GM12875 (cell line): ENCODE measurements around the gene FCRLA.
"Not testable (repeated sequence)": the region's sequence is repeated elsewhere in the genome, so short reads cannot be mapped to it uniquely, and the experiment has no call there.

ENCODE experiments used
- H3K4me3 ChIP-seq: one replicate; pipeline ENCODE4 v1.5.1; 2011; ENCODE audit warnings: low read depth, low read length, control low read depth
- TF ChIP-seq, protein P1 (sequence below): IDR thresholded peaks from 2 replicates; pipeline ENCODE4 v1.5.1; 2011; ENCODE audit warnings: low read depth, mild to moderate bottlenecking, control low read depth, inconsistent platforms, low read length, moderate library complexity, borderline replicate concordance; ENCODE audit not compliant: insufficient read depth

The FCRLA gene

DNA sequence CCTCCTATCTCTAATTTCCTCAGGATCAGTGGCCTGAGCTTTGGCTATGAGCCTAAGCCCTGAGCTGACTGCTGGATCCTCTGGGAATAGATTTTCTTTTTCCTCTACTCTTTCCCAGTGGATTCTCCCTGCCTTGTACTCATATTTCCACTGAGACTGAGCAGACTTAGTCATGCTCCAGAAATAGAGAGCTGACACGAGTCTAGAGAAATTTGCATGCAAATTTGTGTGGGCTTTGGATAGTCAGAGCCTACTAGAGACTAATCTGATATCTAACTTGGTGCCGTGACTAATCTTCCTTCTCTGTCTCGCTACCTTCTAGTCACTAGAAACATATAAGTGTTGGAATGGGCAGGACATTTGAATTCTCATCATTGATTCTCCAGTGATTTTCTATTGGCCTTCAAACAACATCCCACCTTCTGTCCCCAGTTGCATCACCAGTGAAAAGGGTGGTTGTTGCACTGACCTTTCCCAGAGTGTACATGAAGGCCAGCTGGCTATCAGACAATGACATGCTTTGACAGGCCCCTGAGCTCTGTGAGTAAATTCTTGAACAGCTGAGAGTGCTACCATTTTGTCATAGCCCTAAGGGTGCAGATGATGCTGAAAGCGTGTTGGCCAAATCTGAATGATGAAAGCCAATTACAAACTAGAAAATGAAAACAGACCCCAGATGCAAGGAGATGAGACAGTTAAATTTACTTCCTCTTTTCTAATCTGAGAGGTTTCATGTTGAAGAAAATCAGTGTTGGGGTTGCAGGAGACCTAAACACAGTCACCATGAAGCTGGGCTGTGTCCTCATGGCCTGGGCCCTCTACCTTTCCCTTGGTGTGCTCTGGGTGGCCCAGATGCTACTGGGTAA, at the start of gene FCRLA:
Gene FCRLA, plus strand, starts transcription at position 748 of the 866 bp plus-strand sequence. Its CDS starts 36 bp downstream, at position 784.
- TF ChIP-seq, protein P1, sequence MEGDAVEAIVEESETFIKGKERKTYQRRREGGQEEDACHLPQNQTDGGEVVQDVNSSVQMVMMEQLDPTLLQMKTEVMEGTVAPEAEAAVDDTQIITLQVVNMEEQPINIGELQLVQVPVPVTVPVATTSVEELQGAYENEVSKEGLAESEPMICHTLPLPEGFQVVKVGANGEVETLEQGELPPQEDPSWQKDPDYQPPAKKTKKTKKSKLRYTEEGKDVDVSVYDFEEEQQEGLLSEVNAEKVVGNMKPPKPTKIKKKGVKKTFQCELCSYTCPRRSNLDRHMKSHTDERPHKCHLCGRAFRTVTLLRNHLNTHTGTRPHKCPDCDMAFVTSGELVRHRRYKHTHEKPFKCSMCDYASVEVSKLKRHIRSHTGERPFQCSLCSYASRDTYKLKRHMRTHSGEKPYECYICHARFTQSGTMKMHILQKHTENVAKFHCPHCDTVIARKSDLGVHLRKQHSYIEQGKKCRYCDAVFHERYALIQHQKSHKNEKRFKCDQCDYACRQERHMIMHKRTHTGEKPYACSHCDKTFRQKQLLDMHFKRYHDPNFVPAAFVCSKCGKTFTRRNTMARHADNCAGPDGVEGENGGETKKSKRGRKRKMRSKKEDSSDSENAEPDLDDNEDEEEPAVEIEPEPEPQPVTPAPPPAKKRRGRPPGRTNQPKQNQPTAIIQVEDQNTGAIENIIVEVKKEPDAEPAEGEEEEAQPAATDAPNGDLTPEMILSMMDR, result no peak
- peak within 1 kb of the TSS; percentile 69 for H3K4me3 ChIP-seq

- not testable (repeated sequence) for H3K4me3 ChIP-seq
Observed at GRCh38 chr1:161658524-161658923, 48.5 kb upstream of the FCRLA start.

- not testable (repeated sequence) for H3K4me3 ChIP-seq
Observed at GRCh38 chr1:161661660-161662311, 45.2 kb upstream of the FCRLA start.

GRCh38 chr1:161662684-161663339, 44.2 kb upstream of the FCRLA start, which contains the start of gene FCGR2B:
Gene FCGR2B, plus strand, starts transcription at chr1:161663143. Its CDS starts 99 bp downstream, at chr1:161663242.
- peak within 1 kb of the TSS; percentile 43 for H3K4me3 ChIP-seq

- H3K4me3 ChIP-seq, result peak overlapping the region; percentile 43
Observed at GRCh38 chr1:161663569-161663968, 43.5 kb upstream of the FCRLA start.

DNA sequence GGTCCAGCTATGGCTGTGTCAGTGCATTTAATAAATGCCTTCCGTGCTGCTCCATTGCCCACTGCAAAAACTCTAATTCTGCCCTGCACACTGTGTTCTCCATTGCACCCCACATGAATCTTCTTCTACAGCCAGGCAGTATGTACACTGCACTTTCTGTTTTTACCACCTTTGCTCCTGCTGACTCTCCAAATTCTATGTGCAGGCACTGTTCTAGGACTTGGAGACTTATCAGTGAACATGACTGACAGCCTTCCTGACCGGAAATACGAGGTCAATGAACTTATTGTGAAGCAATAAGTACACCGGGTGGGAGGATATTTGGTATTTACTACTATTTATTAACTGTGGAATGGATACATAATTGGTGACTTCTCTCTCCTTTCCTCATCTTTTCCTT, 42.3 kb upstream of the FCRLA start:
- H3K4me3 ChIP-seq, result not testable (repeated sequence)

DNA sequence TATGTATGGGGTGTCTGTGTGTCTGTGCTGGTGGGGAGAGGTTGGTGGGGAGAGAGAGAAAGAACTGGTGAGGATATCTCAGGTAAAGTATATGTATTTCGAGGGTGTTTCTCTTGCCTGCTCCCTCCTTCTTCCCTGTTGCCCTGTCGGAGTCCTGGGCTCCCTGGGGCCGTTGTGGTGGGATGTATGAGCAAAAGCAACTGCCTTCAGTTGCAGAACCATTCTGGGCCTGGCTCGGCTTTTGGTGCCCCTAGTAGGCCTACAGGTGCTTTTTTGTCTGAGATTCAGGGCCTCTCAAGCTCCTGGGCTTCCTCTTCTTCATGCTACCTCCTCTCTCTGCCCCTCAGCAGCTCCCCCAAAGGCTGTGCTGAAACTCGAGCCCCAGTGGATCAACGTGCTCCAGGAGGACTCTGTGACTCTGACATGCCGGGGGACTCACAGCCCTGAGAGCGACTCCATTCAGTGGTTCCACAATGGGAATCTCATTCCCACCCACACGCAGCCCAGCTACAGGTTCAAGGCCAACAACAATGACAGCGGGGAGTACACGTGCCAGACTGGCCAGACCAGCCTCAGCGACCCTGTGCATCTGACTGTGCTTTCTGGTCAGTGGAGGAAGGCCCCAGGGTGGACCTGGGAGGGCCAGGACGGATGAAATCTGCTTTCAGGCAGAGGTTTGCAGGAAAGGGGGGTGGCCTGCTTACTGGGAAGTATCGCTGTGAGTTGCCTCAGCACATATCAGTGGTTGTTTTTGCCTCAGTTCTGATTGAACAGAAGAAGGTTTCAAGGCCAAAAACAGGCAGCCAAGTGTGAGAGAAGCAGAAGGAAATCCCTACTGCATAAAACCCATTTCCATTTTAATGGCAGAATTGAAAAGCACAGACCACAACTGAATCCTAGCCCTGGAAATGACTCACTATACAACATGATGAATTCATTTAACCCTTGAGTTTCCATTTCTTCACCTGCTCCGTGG, 35.7 kb upstream of the FCRLA start:
- H3K4me3 ChIP-seq, result not testable (repeated sequence)

- not testable (repeated sequence) for H3K4me3 ChIP-seq
Observed at GRCh38 chr1:161673437-161673836, 33.6 kb upstream of the FCRLA start.

GRCh38 chr1:161674447-161674846, 32.6 kb upstream of the FCRLA start:
- not testable (repeated sequence) for H3K4me3 ChIP-seq

DNA sequence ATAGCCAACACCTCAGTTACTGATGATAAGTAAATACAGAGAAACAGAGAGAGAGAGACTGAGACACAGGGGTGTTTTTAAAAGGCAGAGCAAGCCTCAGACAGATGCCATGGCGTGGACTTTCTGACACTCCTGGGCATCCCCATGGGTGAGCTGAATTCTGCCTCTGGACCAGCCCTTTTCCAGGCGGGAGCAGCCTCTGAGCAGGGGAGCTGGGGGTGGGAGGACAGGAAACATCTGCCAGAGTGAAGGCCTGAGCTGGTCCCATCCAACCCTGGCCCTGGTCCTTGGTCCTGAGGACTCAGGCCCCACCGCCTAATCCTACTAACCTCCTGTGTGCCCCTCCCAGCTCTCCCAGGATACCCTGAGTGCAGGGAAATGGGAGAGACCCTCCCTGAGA, 32.1 kb upstream of the FCRLA start:
- not testable (repeated sequence) for H3K4me3 ChIP-seq

GRCh38 chr1:161676441-161676840, 30.6 kb upstream of the FCRLA start:
- TF ChIP-seq, protein P1, result no peak
- H3K4me3 ChIP-seq, result no peak overlapping the region
